Measurements from ENCODE around the gene PEPD.
"Not testable (repeated sequence)": the region's sequence is repeated elsewhere in the genome, so short reads cannot be mapped to it uniquely, and the experiment has no call there.

Gene PEPD

DNA sequence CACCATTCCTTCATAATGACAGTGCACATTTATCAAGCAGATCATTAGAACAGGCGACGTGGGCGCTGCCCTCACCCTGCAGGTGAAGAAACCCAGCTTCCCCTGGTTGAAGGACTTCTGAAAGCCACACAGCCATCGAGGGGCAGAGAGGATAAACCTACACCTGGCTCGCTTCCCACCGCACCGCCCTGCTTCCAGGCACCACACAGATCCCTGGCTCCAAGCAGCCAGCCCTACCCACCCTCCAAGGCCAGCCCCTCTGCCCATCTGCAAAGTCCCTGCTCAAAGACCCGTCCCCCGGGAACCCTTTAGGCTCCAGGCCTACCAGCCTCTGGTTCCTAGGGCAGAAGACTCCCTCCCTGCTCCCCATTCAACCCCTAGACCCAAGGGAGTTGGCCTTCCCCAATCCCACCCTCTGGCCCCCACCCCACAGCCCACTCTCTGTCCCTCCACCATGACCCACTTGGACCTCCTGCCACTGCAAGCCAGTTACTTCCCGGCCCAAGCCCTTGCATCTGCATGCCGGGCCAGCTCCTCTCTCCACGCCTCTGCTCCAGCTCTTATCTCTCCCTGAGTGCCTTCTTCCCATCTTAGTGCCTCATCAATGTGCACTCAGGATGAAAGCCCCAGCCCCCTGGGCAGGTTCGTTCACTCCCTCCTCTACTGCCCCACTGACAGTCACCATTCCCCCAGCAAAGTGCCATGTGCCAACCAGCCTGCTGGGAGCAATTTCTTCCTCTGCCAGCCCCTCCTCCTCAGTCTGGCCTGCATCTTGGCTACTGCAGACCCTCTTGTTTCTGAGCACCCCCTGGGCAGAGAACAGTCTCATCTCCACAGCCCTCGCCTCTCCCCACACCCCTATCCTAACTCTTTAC is 28.0 kb downstream of the PEPD start:
- WGBS = 96% methylated on average over 13 of the region's 14 CpGs
- Histone ChIP-seq H3K14ac (ENCODE audit: low read length in 2 of 2) (no peak overlapping the region), H3K36me3 (ENCODE audit: control insufficient read depth in 1 of 2, insufficient read depth in 2 of 2, low read depth in 1 of 2, low read length in 2 of 2) (peaks cover 10 to 38% of the 10 kb centered on the region in 2 experiments), H3K27me3 (ENCODE audit: control insufficient read depth in 1 of 2, insufficient read depth in 1 of 2, low read length in 2 of 2) (no peaks in the 10 kb centered on the region), H3K23ac (ENCODE audit: low read length in 2 of 2) (no peak overlapping the region), H3K4me2 (ENCODE audit: low read length, poor library complexity, severe bottlenecking) (no peak overlapping the region), H3K4me3 (ENCODE audit: insufficient read depth in 1 of 2, low read depth in 1 of 2, low read length in 2 of 2) (no peak overlapping the region), H2BK15ac (ENCODE audit: low read depth, poor library complexity, severe bottlenecking) (no peak overlapping the region), H2AFZ (ENCODE audit: low read depth, low read length) (no peak overlapping the region), H2BK12ac (ENCODE audit: low read length in 2 of 2) (no peak overlapping the region), H3K4ac (ENCODE audit: low read depth in 1 of 2, low read length in 2 of 2) (no peak overlapping the region), H3K9ac (ENCODE audit: low read length) (no peak overlapping the region), H2BK120ac (ENCODE audit: low read depth, low read length) (no peak overlapping the region), H3K27ac (ENCODE audit: low read length, poor library complexity, severe bottlenecking) (no peak overlapping the region), H4K91ac (ENCODE audit: low read length) (no peak overlapping the region), H3K9me3 (ENCODE audit: control insufficient read depth, low read length) (no peaks in the 10 kb centered on the region), H3K18ac (ENCODE audit: low read depth in 1 of 2, low read length in 2 of 2) (no peak overlapping the region), H2AK5ac (ENCODE audit: low read length, severe bottlenecking) (no peak overlapping the region), H3K79me1 (replicated peaks; ENCODE audit: low read length, poor library complexity, severe bottlenecking) (no peaks in the 10 kb centered on the region), H3K4me1 (ENCODE audit: control insufficient read depth, insufficient read depth, low read depth, low read length) (no peaks in the 10 kb centered on the region), H2BK5ac (ENCODE audit: low read depth, low read length, poor library complexity, severe bottlenecking) (no peak overlapping the region), H4K8ac (ENCODE audit: low read length) (no peak overlapping the region)
- DNase-seq = no peak

DNA sequence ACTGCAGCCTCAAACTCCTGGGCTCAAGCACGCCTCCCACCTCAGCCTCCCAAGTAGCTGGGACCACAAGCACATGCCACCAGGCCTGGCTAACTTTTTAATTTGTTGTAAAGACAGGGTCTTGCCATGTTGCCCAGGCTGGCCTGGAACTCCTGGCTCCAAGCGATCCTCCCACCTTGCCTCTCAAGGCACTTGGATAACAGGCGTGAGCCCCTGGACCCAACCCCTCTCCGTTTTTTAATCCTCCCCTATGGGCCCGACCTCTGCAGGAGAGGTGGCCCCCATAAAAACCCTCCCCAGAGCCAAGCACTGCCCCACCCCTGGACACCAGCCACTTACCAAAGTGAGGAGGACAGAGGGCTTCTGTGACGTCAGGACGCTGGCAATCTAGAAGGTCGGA is 28.6 kb downstream of the PEPD start:
- Histone ChIP-seq H3K9ac (ENCODE audit: low read length) (no peak overlapping the region), H4K8ac (ENCODE audit: low read length) (no peak overlapping the region), H2AFZ (ENCODE audit: low read depth, low read length) (no peak overlapping the region), H4K91ac (ENCODE audit: low read length) (no peak overlapping the region), H3K18ac (ENCODE audit: low read depth in 1 of 2, low read length in 2 of 2) (no peak overlapping the region), H3K14ac (ENCODE audit: low read length in 2 of 2) (no peak overlapping the region), H3K27ac (ENCODE audit: low read length, poor library complexity, severe bottlenecking) (no peak overlapping the region), H3K4ac (ENCODE audit: low read depth in 1 of 2, low read length in 2 of 2) (no peak overlapping the region), H2BK120ac (ENCODE audit: low read depth, low read length) (no peak overlapping the region), H3K27me3 (ENCODE audit: control insufficient read depth in 1 of 2, insufficient read depth in 1 of 2, low read length in 2 of 2) (no peaks in the 10 kb centered on the region), H2BK15ac (ENCODE audit: low read depth, poor library complexity, severe bottlenecking) (no peak overlapping the region), H3K9me3 (ENCODE audit: control insufficient read depth, low read length) (no peaks in the 10 kb centered on the region), H3K4me2 (ENCODE audit: low read length, poor library complexity, severe bottlenecking) (no peak overlapping the region), H3K23ac (ENCODE audit: low read length in 2 of 2) (no peak overlapping the region), H3K79me1 (replicated peaks; ENCODE audit: low read length, poor library complexity, severe bottlenecking) (peaks cover under 1% of the 10 kb centered on the region), H2AK5ac (ENCODE audit: low read length, severe bottlenecking) (no peak overlapping the region), H3K4me1 (ENCODE audit: control insufficient read depth, insufficient read depth, low read depth, low read length) (no peaks in the 10 kb centered on the region), H3K36me3 (ENCODE audit: control insufficient read depth in 1 of 2, insufficient read depth in 2 of 2, low read depth in 1 of 2, low read length in 2 of 2) (peaks cover 6 to 37% of the 10 kb centered on the region in 2 experiments), H2BK5ac (ENCODE audit: low read depth, low read length, poor library complexity, severe bottlenecking) (no peak overlapping the region), H2BK12ac (ENCODE audit: low read length in 2 of 2) (no peak overlapping the region), H3K4me3 (ENCODE audit: insufficient read depth in 1 of 2, low read depth in 1 of 2, low read length in 2 of 2) (no peak overlapping the region)
- WGBS = 96% methylated on average over 8 of the region's 8 CpGs
- no peak for DNase-seq

DNA sequence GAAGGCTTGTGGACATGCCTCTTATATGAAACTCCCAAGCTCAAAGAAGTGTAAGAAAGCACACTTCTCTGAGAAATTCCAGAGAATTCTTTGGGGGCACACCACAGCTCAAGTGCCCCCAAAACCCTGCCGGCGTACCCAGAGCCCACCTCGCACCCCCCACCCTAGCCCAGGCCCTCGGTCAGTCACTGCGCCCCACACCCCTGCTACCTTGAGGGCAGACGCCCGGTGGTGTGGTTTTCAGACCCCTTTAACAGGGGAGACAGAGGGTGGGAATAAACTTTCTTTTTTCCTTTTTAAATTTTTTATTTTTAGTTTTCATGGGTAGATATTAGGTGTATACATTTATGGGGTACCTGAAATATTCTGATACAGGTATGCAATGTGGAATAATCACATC is 29.5 kb downstream of the PEPD start:
- no peak overlapping the region for H2BK12ac ChIP-seq (ENCODE audit: low read length in 2 of 2)
- H3K9ac ChIP-seq (ENCODE audit: low read length) = no peak overlapping the region
- H2AFZ ChIP-seq (ENCODE audit: low read depth, low read length) = no peak overlapping the region
- H3K18ac ChIP-seq (ENCODE audit: low read depth in 1 of 2, low read length in 2 of 2) = no peak overlapping the region
- no peak overlapping the region for H3K4ac ChIP-seq (ENCODE audit: low read depth in 1 of 2, low read length in 2 of 2)
- H3K27ac ChIP-seq (ENCODE audit: low read length, poor library complexity, severe bottlenecking) = no peak overlapping the region
- no peak overlapping the region for H3K4me3 ChIP-seq (ENCODE audit: insufficient read depth in 1 of 2, low read depth in 1 of 2, low read length in 2 of 2)
- WGBS = 92% methylated on average over 2 of the region's 7 CpGs
- no peak overlapping the region for H2BK5ac ChIP-seq (ENCODE audit: low read depth, low read length, poor library complexity, severe bottlenecking)
- H3K36me3 ChIP-seq (ENCODE audit: control insufficient read depth in 1 of 2, insufficient read depth in 2 of 2, low read depth in 1 of 2, low read length in 2 of 2) = peaks cover 9 to 37% of the 10 kb centered on the region in 2 experiments
- no peak overlapping the region for H4K8ac ChIP-seq (ENCODE audit: low read length)
- no peak overlapping the region for H2AK5ac ChIP-seq (ENCODE audit: low read length, severe bottlenecking)
- no peak overlapping the region for H2BK120ac ChIP-seq (ENCODE audit: low read depth, low read length)
- H3K14ac ChIP-seq (ENCODE audit: low read length in 2 of 2) = no peak overlapping the region
- no peak overlapping the region for H2BK15ac ChIP-seq (ENCODE audit: low read depth, poor library complexity, severe bottlenecking)
- peaks cover 5% of the 10 kb centered on the region for H3K4me1 ChIP-seq (ENCODE audit: control insufficient read depth, insufficient read depth, low read depth, low read length)
- H4K91ac ChIP-seq (ENCODE audit: low read length) = no peak overlapping the region
- peaks cover 1% of the 10 kb centered on the region for H3K79me1 ChIP-seq (replicated peaks; ENCODE audit: low read length, poor library complexity, severe bottlenecking)
- H3K23ac ChIP-seq (ENCODE audit: low read length in 2 of 2) = no peak overlapping the region
- H3K9me3 ChIP-seq (ENCODE audit: control insufficient read depth, low read length) = no peaks in the 10 kb centered on the region
- H3K4me2 ChIP-seq (ENCODE audit: low read length, poor library complexity, severe bottlenecking) = no peak overlapping the region
- DNase-seq = no peak
- no peaks in the 10 kb centered on the region for H3K27me3 ChIP-seq (ENCODE audit: control insufficient read depth in 1 of 2, insufficient read depth in 1 of 2, low read length in 2 of 2)

DNA sequence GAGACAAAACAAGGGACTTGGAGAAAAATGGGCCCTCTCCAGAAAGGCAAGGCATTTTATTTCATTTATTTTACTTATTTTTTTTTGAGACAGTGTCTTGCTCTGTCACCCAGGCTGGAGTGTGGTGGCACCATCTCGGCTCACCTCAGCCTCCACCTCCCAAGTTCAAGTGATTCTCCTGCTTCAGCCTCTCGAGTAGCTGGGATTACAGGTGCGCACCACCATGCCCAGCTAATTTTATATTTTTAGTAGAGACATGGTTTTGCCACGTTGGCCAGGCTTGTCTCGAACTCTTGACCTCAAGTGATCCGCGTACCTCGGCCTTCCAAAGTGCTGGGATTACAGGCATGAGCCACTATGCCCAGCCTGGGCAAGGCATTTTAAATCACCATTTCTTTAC is 31.0 kb downstream of the PEPD start:
- not testable (repeated sequence) for H3K4ac ChIP-seq (ENCODE audit: low read depth in 1 of 2, low read length in 2 of 2); H3K27me3 ChIP-seq (ENCODE audit: control insufficient read depth in 1 of 2, insufficient read depth in 1 of 2, low read length in 2 of 2); H3K79me1 ChIP-seq (replicated peaks; ENCODE audit: low read length, poor library complexity, severe bottlenecking); H2AK5ac ChIP-seq (ENCODE audit: low read length, severe bottlenecking); H3K9ac ChIP-seq (ENCODE audit: low read length); H2BK15ac ChIP-seq (ENCODE audit: low read depth, poor library complexity, severe bottlenecking); DNase-seq; H3K9me3 ChIP-seq (ENCODE audit: control insufficient read depth, low read length); H2BK120ac ChIP-seq (ENCODE audit: low read depth, low read length); H2AFZ ChIP-seq (ENCODE audit: low read depth, low read length); H2BK5ac ChIP-seq (ENCODE audit: low read depth, low read length, poor library complexity, severe bottlenecking); H3K18ac ChIP-seq (ENCODE audit: low read depth in 1 of 2, low read length in 2 of 2); H4K91ac ChIP-seq (ENCODE audit: low read length); H3K4me3 ChIP-seq (ENCODE audit: insufficient read depth in 1 of 2, low read depth in 1 of 2, low read length in 2 of 2); H3K4me2 ChIP-seq (ENCODE audit: low read length, poor library complexity, severe bottlenecking); H4K8ac ChIP-seq (ENCODE audit: low read length); H3K14ac ChIP-seq (ENCODE audit: low read length in 2 of 2); H2BK12ac ChIP-seq (ENCODE audit: low read length in 2 of 2); H3K23ac ChIP-seq (ENCODE audit: low read length in 2 of 2); H3K27ac ChIP-seq (ENCODE audit: low read length, poor library complexity, severe bottlenecking)
- Histone ChIP-seq H3K4me1 (ENCODE audit: control insufficient read depth, insufficient read depth, low read depth, low read length) (peaks cover 14% of the 10 kb centered on the region), H3K36me3 (ENCODE audit: control insufficient read depth in 1 of 2, insufficient read depth in 2 of 2, low read depth in 1 of 2, low read length in 2 of 2) (peaks cover 7 to 38% of the 10 kb centered on the region in 2 experiments)
- WGBS = 97% methylated on average over 8 of the region's 8 CpGs

All from mesenchymal stem cell (in vitro differentiated cells and primary cell).